HepG2 (cell line): ENCODE results near the gene ARSB. TPM values are rescaled to one million over a fixed set of nuclear protein-coding genes. Genes with fewer than 3 reads are reported as not detected.

Experiments
- ATF4 ChIP-seq, 2 experiments: fragments of 450-650 bp in 1 of 2; sonication (generic) in 1 of 2; formaldehyde crosslinking; IDR thresholded peaks; 2 replicates each; pipeline versions ENCODE4 v1.5.0 to v1.8.0; 2020 to 2022; ENCODE audit warnings: mild to moderate bottlenecking in 1 of 2, missing genetic modification reagents in 1 of 2
- HIVEP1 ChIP-seq: sonication (generic); formaldehyde crosslinking; IDR thresholded peaks from 2 replicates; pipeline ENCODE4 v1.4.0; 2020; ENCODE audit warnings: mild to moderate bottlenecking, missing genetic modification reagents
- HOXD1 ChIP-seq: sonication (generic); formaldehyde crosslinking; IDR thresholded peaks from 2 replicates; pipeline ENCODE4 v1.5.0; 2020; ENCODE audit warnings: missing genetic modification reagents
- NCOA2 ChIP-seq: sonication (generic); formaldehyde crosslinking; IDR thresholded peaks from 2 replicates; pipeline ENCODE4 v1.8.0; 2022; ENCODE audit warnings: inconsistent platforms
- RXRA ChIP-seq: sonication (generic); formaldehyde crosslinking; IDR thresholded peaks from 2 replicates; pipeline ENCODE4 v1.5.1; 2020; ENCODE audit warnings: missing genetic modification reagents
- TCF7L2 ChIP-seq: IDR thresholded peaks from 2 replicates; pipeline ENCODE4 v1.6.1; 2011; ENCODE audit warnings: mild to moderate bottlenecking, low read depth, low read length, moderate library complexity
- ZC3H13 ChIP-seq: sonication (generic); formaldehyde crosslinking; IDR thresholded peaks from 2 replicates; pipeline ENCODE4 v1.8.1; 2023; ENCODE audit warnings: mild to moderate bottlenecking, missing genetic modification reagents, moderate library complexity
- ZFP36 ChIP-seq: fragments of 150-350 bp; IDR thresholded peaks from 2 replicates; pipeline ENCODE4 v1.6.1; 2018; ENCODE audit warnings: borderline replicate concordance, low read length, low read depth; ENCODE audit not compliant: partially characterized antibody
- ZFP36L1 ChIP-seq: sonication (generic); formaldehyde crosslinking; IDR thresholded peaks from 2 replicates; pipeline ENCODE4 v1.8.0; 2022; ENCODE audit warnings: mild to moderate bottlenecking, missing genetic modification reagents, moderate library complexity
- ZMYM2 ChIP-seq: sonication (generic); formaldehyde crosslinking; IDR thresholded peaks from 2 replicates; pipeline ENCODE4 v1.8.0; 2022; ENCODE audit warnings: mild to moderate bottlenecking, missing genetic modification reagents
- ZNF124 ChIP-seq: sonication (generic); formaldehyde crosslinking; IDR thresholded peaks from 2 replicates; pipeline ENCODE4 v1.4.0; 2020; ENCODE audit warnings: missing genetic modification reagents
- ZNF251 ChIP-seq: sonication (generic); formaldehyde crosslinking; IDR thresholded peaks from 2 replicates; pipeline ENCODE4 v1.9.0; 2021; ENCODE audit warnings: mild to moderate bottlenecking, missing genetic modification reagents
- ZNF326 ChIP-seq: sonication (generic); formaldehyde crosslinking; IDR thresholded peaks from 2 replicates; pipeline ENCODE4 v1.4.0; 2020; ENCODE audit warnings: missing genetic modification reagents, borderline replicate concordance
- ZNF556 ChIP-seq: sonication (generic); formaldehyde crosslinking; IDR thresholded peaks from 2 replicates; pipeline ENCODE4 v1.4.0; 2020; ENCODE audit warnings: mild to moderate bottlenecking, missing genetic modification reagents, borderline replicate concordance
- ZNF629 ChIP-seq: sonication (generic); formaldehyde crosslinking; conservative IDR thresholded peaks from 2 replicates; pipeline ENCODE4 v1.5.0; 2020; ENCODE audit warnings: missing genetic modification reagents
- ZNF639 ChIP-seq: conservative IDR thresholded peaks from 2 replicates; pipeline ENCODE4 v1.6.1; 2018; ENCODE audit warnings: missing genetic modification reagents
- ZNF775 ChIP-seq: sonication (generic); formaldehyde crosslinking; IDR thresholded peaks from 2 replicates; pipeline ENCODE4 v1.4.0; 2020; ENCODE audit warnings: missing genetic modification reagents, mild to moderate bottlenecking, moderate library complexity, borderline replicate concordance
- polyA plus RNA-seq, 8 experiments: library from polyadenylated mRNA; depleted of rRNA in 3 of 8; stranded (reverse) in 7 of 8; unstranded in 1 of 8; fragments of >200 nt; fragmentation: Illumina TruSeq in 4 of 8; extraction: Trizol in 4 of 8; gene quantifications; 2 replicates each; pipeline versions ENCODE4 v1.2.1 to v1.2.3, GENCODE V29; 2011 to 2016; ENCODE audit warnings: low read depth in 4 of 8, missing spikeins in 1 of 8, mixed read lengths in 1 of 8; ENCODE audit not compliant: insufficient read depth in 1 of 8
- total RNA-seq, 5 experiments: library from RNA; depleted of rRNA; stranded (reverse); fragments of >200 nt; fragmentation: Illumina TruSeq; extraction: Trizol; gene quantifications; 2 replicates each; pipeline ENCODE4 v1.2.3, GENCODE V29; 2016; ENCODE audit warnings: low read depth in 1 of 5
- TF ChIP-seq, protein P1 (sequence below): sonication (generic); formaldehyde crosslinking; IDR thresholded peaks from 2 replicates; pipeline ENCODE4 v1.4.0; 2020; ENCODE audit warnings: missing genetic modification reagents, borderline replicate concordance
- TF ChIP-seq, protein P2 (sequence below): sonication (generic); formaldehyde crosslinking; IDR thresholded peaks from 2 replicates; pipeline ENCODE4 v1.5.0; 2020; ENCODE audit warnings: mild to moderate bottlenecking, missing genetic modification reagents, borderline replicate concordance

The ARSB gene
- total and polyA plus RNA-seq, 2 of the 13 experiments (the other 11 are each of a cell fraction or from before 2014, with no cell fraction given) = 52.6 to 66.4 TPM

GRCh38 chr5:78727786-78728761 is 257.0 kb downstream of the ARSB start (continued):
- TF ChIP-seq, protein P1, sequence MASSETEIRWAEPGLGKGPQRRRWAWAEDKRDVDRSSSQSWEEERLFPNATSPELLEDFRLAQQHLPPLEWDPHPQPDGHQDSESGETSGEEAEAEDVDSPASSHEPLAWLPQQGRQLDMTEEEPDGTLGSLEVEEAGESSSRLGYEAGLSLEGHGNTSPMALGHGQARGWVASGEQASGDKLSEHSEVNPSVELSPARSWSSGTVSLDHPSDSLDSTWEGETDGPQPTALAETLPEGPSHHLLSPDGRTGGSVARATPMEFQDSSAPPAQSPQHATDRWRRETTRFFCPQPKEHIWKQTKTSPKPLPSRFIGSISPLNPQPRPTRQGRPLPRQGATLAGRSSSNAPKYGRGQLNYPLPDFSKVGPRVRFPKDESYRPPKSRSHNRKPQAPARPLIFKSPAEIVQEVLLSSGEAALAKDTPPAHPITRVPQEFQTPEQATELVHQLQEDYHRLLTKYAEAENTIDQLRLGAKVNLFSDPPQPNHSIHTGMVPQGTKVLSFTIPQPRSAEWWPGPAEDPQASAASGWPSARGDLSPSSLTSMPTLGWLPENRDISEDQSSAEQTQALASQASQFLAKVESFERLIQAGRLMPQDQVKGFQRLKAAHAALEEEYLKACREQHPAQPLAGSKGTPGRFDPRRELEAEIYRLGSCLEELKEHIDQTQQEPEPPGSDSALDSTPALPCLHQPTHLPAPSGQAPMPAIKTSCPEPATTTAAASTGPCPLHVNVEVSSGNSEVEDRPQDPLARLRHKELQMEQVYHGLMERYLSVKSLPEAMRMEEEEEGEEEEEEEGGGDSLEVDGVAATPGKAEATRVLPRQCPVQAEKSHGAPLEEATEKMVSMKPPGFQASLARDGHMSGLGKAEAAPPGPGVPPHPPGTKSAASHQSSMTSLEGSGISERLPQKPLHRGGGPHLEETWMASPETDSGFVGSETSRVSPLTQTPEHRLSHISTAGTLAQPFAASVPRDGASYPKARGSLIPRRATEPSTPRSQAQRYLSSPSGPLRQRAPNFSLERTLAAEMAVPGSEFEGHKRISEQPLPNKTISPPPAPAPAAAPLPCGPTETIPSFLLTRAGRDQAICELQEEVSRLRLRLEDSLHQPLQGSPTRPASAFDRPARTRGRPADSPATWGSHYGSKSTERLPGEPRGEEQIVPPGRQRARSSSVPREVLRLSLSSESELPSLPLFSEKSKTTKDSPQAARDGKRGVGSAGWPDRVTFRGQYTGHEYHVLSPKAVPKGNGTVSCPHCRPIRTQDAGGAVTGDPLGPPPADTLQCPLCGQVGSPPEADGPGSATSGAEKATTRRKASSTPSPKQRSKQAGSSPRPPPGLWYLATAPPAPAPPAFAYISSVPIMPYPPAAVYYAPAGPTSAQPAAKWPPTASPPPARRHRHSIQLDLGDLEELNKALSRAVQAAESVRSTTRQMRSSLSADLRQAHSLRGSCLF (CRISPR knock-in tag) = no peak
- peak; percentile 42; the same call in 1 of the 2 replicates for TF ChIP-seq RXRA (CRISPR knock-in tag)
- no peak for TF ChIP-seq ZNF639 (CRISPR knock-in tag)
- TF ChIP-seq, protein P2, sequence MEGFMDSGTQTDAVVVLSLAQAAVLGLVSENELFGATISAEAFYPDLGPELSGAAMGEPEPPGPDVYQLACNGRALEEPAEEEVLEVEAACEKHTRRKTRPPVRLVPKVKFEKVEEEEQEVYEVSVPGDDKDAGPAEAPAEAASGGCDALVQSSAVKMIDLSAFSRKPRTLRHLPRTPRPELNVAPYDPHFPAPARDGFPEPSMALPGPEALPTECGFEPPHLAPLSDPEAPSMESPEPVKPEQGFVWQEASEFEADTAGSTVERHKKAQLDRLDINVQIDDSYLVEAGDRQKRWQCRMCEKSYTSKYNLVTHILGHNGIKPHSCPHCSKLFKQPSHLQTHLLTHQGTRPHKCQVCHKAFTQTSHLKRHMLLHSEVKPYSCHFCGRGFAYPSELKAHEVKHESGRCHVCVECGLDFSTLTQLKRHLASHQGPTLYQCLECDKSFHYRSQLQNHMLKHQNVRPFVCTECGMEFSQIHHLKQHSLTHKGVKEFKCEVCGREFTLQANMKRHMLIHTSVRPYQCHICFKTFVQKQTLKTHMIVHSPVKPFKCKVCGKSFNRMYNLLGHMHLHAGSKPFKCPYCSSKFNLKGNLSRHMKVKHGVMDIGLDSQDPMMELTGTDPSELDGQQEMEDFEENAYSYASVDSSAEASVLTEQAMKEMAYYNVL (CRISPR knock-in tag) = peak; percentile 81
- TF ChIP-seq ATF4 (CRISPR knock-in tag; IDR thresholded peaks at IDR 0.05) = no peak
- TF ChIP-seq HIVEP1 (CRISPR knock-in tag) = no peak; the same call in 1 of the 2 replicates
- TF ChIP-seq ZNF124 = peak; percentile 76; the same call in 1 of the 2 replicates
- TF ChIP-seq ZNF629 (CRISPR knock-in tag) = no peak
- no peak for TF ChIP-seq ZNF556
- no peak for TF ChIP-seq ZNF775
- no peak for TF ChIP-seq ZFP36L1 (CRISPR knock-in tag)
- no peak for TF ChIP-seq HOXD1
- no peak for TF ChIP-seq ZFP36
- TF ChIP-seq NCOA2 (CRISPR knock-in tag) = peak; percentile 72
- TF ChIP-seq TCF7L2 = no peak
- TF ChIP-seq ZC3H13 (CRISPR knock-in tag) = no peak
- no peak for TF ChIP-seq ZNF326 (CRISPR knock-in tag)
- TF ChIP-seq ZNF251 (CRISPR knock-in tag) = no peak
- no peak for TF ChIP-seq ZMYM2
